ENCODE measurements around the gene PIK3CG. TPM values are rescaled to one million over a fixed set of nuclear protein-coding genes. Genes with fewer than 3 reads are reported as not detected.
"Not testable (repeated sequence)": the region's sequence is repeated elsewhere in the genome, so short reads cannot be mapped to it uniquely, and the experiment has no call there.

PIK3CG gene
- total RNA-seq, 1 experiment from 2014 or later, result not detected

- CTCF ChIA-PET, result interaction anchor here (0.6 kb wide), 1 partner anchor 51 kb away, joined by 5 read pairs; no protein-coding TSS in a partner anchor
- Mint-ChIP-seq H3K27ac (ENCODE audit: unreplicated experiment) (no peak overlapping the region), H3K9me3 (ENCODE audit: low read depth, unreplicated experiment) (no peaks in the 10 kb centered on the region), H3K4me3 (ENCODE audit: low read depth, unreplicated experiment) (no peak overlapping the region), H3K36me3 (ENCODE audit: insufficient read depth, unreplicated experiment) (no peaks in the 10 kb centered on the region), H3K27me3 (ENCODE audit: unreplicated experiment) (peaks cover 52% of the 10 kb centered on the region), H3K4me1 (ENCODE audit: low read depth, unreplicated experiment) (no peaks in the 10 kb centered on the region)
- no TSS peak for BruUV-seq (replicated peaks)
- no peak for TF ChIP-seq CTCF (IDR thresholded peaks at IDR 0.05; ENCODE audit: unreplicated experiment)
- intact Hi-C loops (cut with micrococcal nuclease; ENCODE audit: unreplicated experiment), result no loop called here
- no peak for DNase-seq
Observed at GRCh38 chr7:106952658-106953231, 87.7 kb downstream of the PIK3CG start.

- Mint-ChIP-seq H3K27ac (ENCODE audit: unreplicated experiment) (no peak overlapping the region), H3K36me3 (ENCODE audit: insufficient read depth, unreplicated experiment) (no peaks in the 10 kb centered on the region), H3K4me1 (ENCODE audit: low read depth, unreplicated experiment) (no peaks in the 10 kb centered on the region), H3K27me3 (ENCODE audit: unreplicated experiment) (peaks cover 32% of the 10 kb centered on the region), H3K9me3 (ENCODE audit: low read depth, unreplicated experiment) (no peaks in the 10 kb centered on the region), H3K4me3 (ENCODE audit: low read depth, unreplicated experiment) (no peak overlapping the region)
- CTCF ChIA-PET, result no interaction called here
- BruUV-seq (replicated peaks), result no TSS peak
- no peak for DNase-seq
- no peak for TF ChIP-seq CTCF (IDR thresholded peaks at IDR 0.05; ENCODE audit: unreplicated experiment)
- intact Hi-C loops (cut with micrococcal nuclease; ENCODE audit: unreplicated experiment), result no loop called here
Observed at GRCh38 chr7:106954840-106955239, 89.8 kb downstream of the PIK3CG start.

GRCh38 chr7:106955857-106956256 lies 90.8 kb downstream of the PIK3CG start:
- H3K36me3 Mint-ChIP-seq (ENCODE audit: insufficient read depth, unreplicated experiment); intact Hi-C loops (cut with micrococcal nuclease; ENCODE audit: unreplicated experiment); H3K4me3 Mint-ChIP-seq (ENCODE audit: low read depth, unreplicated experiment); DNase-seq; BruUV-seq (replicated peaks); CTCF ChIA-PET; H3K4me1 Mint-ChIP-seq (ENCODE audit: low read depth, unreplicated experiment); H3K27ac Mint-ChIP-seq (ENCODE audit: unreplicated experiment); H3K9me3 Mint-ChIP-seq (ENCODE audit: low read depth, unreplicated experiment): not testable (repeated sequence)
- peaks cover 31% of the 10 kb centered on the region for H3K27me3 Mint-ChIP-seq (ENCODE audit: unreplicated experiment)

Other genes with a start within 250 kb of the PIK3CG start
- gene CCDC71L, start 204.1 kb upstream of the PIK3CG start, total RNA-seq (2022), result 28.1 and 30.9 TPM in 2 replicates
- 1.5 and 3.1 TPM in 2 replicates for gene PRKAR2B, start 179.4 kb downstream of the PIK3CG start, total RNA-seq (2022)

Data from Calu3 (cell line).